A549 (cell line): Measurements from ENCODE around the gene CHST6. TPM values are rescaled to one million over a fixed set of nuclear protein-coding genes. Genes with fewer than 3 reads are reported as not detected.

Experiments used
- ATAC-seq, 2 experiments: fragments of 200-7000 bp in 1 of 2; fragments of >200 bp in 1 of 2; cut with Nextera tagmentation in 1 of 2; cut with Tn5 transposase in 1 of 2; 3 replicates each; pipeline versions ENCODE4 v1.8.0 to v1.9.1; 2018 to 2020; ENCODE audit warnings: mild to moderate bottlenecking in 1 of 2, moderate library complexity in 1 of 2
- CTCF ChIA-PET: fragments of 300-600 bp; sonication (Branson Sonifier 250); formaldehyde crosslinking; extraction: SDS; loops from one replicate; lab custom pipeline; 2021; ENCODE audit warnings: antibody characterized with exemption, inconsistent platforms; lab: Yijun Ruan, JAX
- POLR2A ChIA-PET: fragments of 350-600 bp; formaldehyde crosslinking; extraction: SDS; loops from one replicate; lab custom pipeline; 2021; ENCODE audit warnings: antibody characterized with exemption, inconsistent platforms; lab: Yijun Ruan, JAX
- DNase-seq, 2 experiments: peaks; one replicate each; pipeline versions ENCODE4 v3.0.0 to v3.0.0-alpha.2; 2011 to 2016; ENCODE audit warnings: low read depth in 1 of 2, low spot score in 1 of 2
- FAIRE-seq: peaks from 2 replicates; lab custom pipeline; 2011; peaks lifted over from hg19 to GRCh38; lab: Jason Lieb, UNC
- H3K27ac ChIP-seq, 2 experiments: fragments of >200 bp; sonication (Bioruptor Twin); formaldehyde crosslinking; 3 replicates each; pipeline ENCODE4 v1.5.1; 2016 to 2017
- H3K4me1 ChIP-seq: fragments of >200 bp; sonication (Bioruptor Twin); formaldehyde crosslinking; 3 replicates; pipeline ENCODE4 v1.6.1; 2016
- H3K4me2 ChIP-seq: fragments of >200 bp; sonication (Bioruptor Twin); formaldehyde crosslinking; 3 replicates; pipeline ENCODE4 v1.6.1; 2016
- H3K4me3 ChIP-seq: fragments of >200 bp; sonication (Bioruptor Twin); formaldehyde crosslinking; 3 replicates; pipeline ENCODE4 v1.5.1; 2016
- H3K9me3 ChIP-seq: fragments of >200 bp; sonication (Bioruptor Twin); formaldehyde crosslinking; 3 replicates; pipeline ENCODE4 v1.6.1; 2016
- CEBPB ChIP-seq, 2 experiments: fragments of >200 bp in 1 of 2; sonication (Bioruptor Twin) in 1 of 2; formaldehyde crosslinking in 1 of 2; IDR thresholded peaks; 2 replicates each; pipeline ENCODE4 v1.6.1; 2012 to 2016
- CHD2 ChIP-seq: fragments of 150-350 bp; IDR thresholded peaks from 2 replicates; pipeline ENCODE4 v1.6.1; 2014; ENCODE audit warnings: low read length; ENCODE audit not compliant: partially characterized antibody
- EHF ChIP-seq: fragments of 250-450 bp; sonication (Bioruptor Pico); IDR thresholded peaks from 2 replicates; pipeline ENCODE4 v1.5.0; 2020; ENCODE audit warnings: mild to moderate bottlenecking
- FOSL2 ChIP-seq, 2 experiments: fragments of 450-650 bp in 1 of 2; fragments of >200 bp in 1 of 2; sonication (Bioruptor Twin) in 1 of 2; formaldehyde crosslinking; IDR thresholded peaks; 2 replicates each; pipeline versions ENCODE4 v1.5.0 to v1.6.1; 2016 to 2020; ENCODE audit warnings: mild to moderate bottlenecking in 1 of 2, moderate library complexity in 1 of 2
- FOXS1 ChIP-seq: fragments of 250-450 bp; sonication (Bioruptor Pico); IDR thresholded peaks from 2 replicates; pipeline ENCODE4 v1.5.0; 2020; ENCODE audit warnings: mild to moderate bottlenecking, moderate library complexity
- GATA3 ChIP-seq: IDR thresholded peaks from 2 replicates; pipeline ENCODE4 v1.6.1; 2012; ENCODE audit warnings: borderline replicate concordance
- HDAC2 ChIP-seq: fragments of 200-600 bp; sonication (generic); IDR thresholded peaks from 2 replicates; pipeline ENCODE4 v1.6.1; 2016
- HEYL ChIP-seq: fragments of 250-450 bp; sonication (Bioruptor Pico); IDR thresholded peaks from 2 replicates; pipeline ENCODE4 v1.8.0; 2021; ENCODE audit warnings: mild to moderate bottlenecking, moderate library complexity
- HOXB13 ChIP-seq: fragments of 250-450 bp; sonication (Bioruptor Pico); IDR thresholded peaks from 2 replicates; pipeline ENCODE4 v1.5.0; 2020; ENCODE audit warnings: low read depth, mild to moderate bottlenecking, moderate library complexity
- JUN ChIP-seq, 2 experiments: fragments of >200 bp; sonication (Bioruptor Twin); formaldehyde crosslinking; IDR thresholded peaks; 2 replicates in 1 of 2; 3 replicates in 1 of 2; pipeline ENCODE4 v1.6.1; 2016 to 2017
- KDM5A ChIP-seq: fragments of 200-600 bp; sonication (generic); IDR thresholded peaks from 2 replicates; pipeline ENCODE4 v1.6.1; 2016; ENCODE audit warnings: antibody characterized with exemption, mild to moderate bottlenecking
- MAFK ChIP-seq: fragments of 450-650 bp; IDR thresholded peaks from 2 replicates; pipeline ENCODE4 v1.6.1; 2014; ENCODE audit not compliant: partially characterized antibody
- POLR2AphosphoS2 ChIP-seq: conservative IDR thresholded peaks from 2 replicates; pipeline ENCODE4 v1.6.1; 2012; ENCODE audit warnings: low read length, improper control_type of control experiment, inconsistent platforms
- RAD21 ChIP-seq, 2 experiments: fragments of >200 bp in 1 of 2; sonication (Bioruptor Twin) in 1 of 2; formaldehyde crosslinking in 1 of 2; IDR thresholded peaks in 1 of 2; conservative IDR thresholded peaks in 1 of 2; 2 replicates in 1 of 2; 3 replicates in 1 of 2; pipeline ENCODE4 v1.6.1; 2012 to 2018; ENCODE audit warnings: inconsistent platforms in 1 of 2
- RARB ChIP-seq: fragments of 250-450 bp; sonication (Bioruptor Pico); IDR thresholded peaks from 2 replicates; pipeline ENCODE4 v1.8.0; 2021; ENCODE audit warnings: mild to moderate bottlenecking, moderate library complexity
- RCOR1 ChIP-seq: fragments of 150-350 bp; IDR thresholded peaks from 2 replicates; pipeline ENCODE4 v1.6.1; 2014; ENCODE audit warnings: antibody characterized with exemption, low read length, low read depth
- RNF2 ChIP-seq: fragments of 200-600 bp; sonication (generic); IDR thresholded peaks from 2 replicates; pipeline ENCODE4 v1.6.1; 2016; ENCODE audit warnings: low read depth, mild to moderate bottlenecking, antibody characterized with exemption, moderate library complexity, borderline replicate concordance
- SREBF2 ChIP-seq: fragments of 450-650 bp; IDR thresholded peaks from 2 replicates; pipeline ENCODE4 v1.6.1; 2014; ENCODE audit warnings: mild to moderate bottlenecking, moderate library complexity
- WGBS: methylation state at CpG from one replicate; pipeline ENCODE4 v1.1.6; 2017; ENCODE audit errors: missing lambda C conversion rate; 5-methylcytosine and 5-hydroxymethylcytosine counted together
- polyA plus RNA-seq, 4 experiments: library from polyadenylated mRNA; depleted of rRNA in 3 of 4; stranded (reverse); fragments of >200 nt; fragmentation: RNase III in 1 of 4; extraction: RNeasy Plus Mini Kit Qiagen cat#74134 plus additional on column Dnase treatment in 1 of 4; gene quantifications; 2 replicates in 3 of 4; 3 replicates in 1 of 4; pipeline ENCODE4 v1.2.3, GENCODE V29; 2011 to 2017
- TF ChIP-seq, protein P1 (sequence below): fragments of 250-450 bp; sonication (Bioruptor Pico); IDR thresholded peaks from 2 replicates; pipeline ENCODE4 v1.5.0; 2021; ENCODE audit warnings: mild to moderate bottlenecking, moderate library complexity, borderline replicate concordance
- TF ChIP-seq, protein P2 (sequence below): IDR thresholded peaks from 2 replicates; pipeline ENCODE4 v1.6.1; 2012; ENCODE audit warnings: low read depth, borderline replicate concordance
- TF ChIP-seq, protein P3 (sequence below): IDR thresholded peaks from 2 replicates; pipeline ENCODE4 v1.6.1; 2012
- TF ChIP-seq, protein P4 (sequence below): fragments of 450-650 bp; IDR thresholded peaks from 2 replicates; pipeline ENCODE4 v1.6.1; 2014; ENCODE audit warnings: antibody characterized with exemption
- TF ChIP-seq, protein P5 (sequence below): fragments of 150-350 bp; IDR thresholded peaks from 2 replicates; pipeline ENCODE4 v1.6.1; 2014; ENCODE audit warnings: low read depth, mild to moderate bottlenecking, low read length

Gene CHST6
- polyA plus RNA-seq, 2 of the 4 experiments (the other 2 are of a cell fraction), result 0.37 to 0.74 TPM

DNA sequence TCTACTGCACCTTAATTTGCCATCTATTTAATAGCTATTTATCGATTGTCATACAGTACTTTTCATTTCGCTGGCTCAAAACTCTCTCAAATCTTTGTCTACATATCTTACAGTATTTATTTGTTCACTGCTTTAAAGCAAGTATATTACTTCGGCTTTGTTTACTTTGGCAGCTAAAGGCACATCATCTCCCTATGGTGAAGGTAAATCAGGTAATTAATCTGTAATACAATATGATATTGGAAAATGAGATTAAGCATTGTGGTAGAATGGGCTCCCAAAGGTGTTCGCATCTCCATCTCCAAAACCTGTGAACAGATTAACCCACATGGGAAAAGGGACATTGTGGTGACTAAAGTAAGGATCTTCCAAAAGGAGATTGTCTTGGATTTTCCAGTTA lies 37.2 kb downstream of the CHST6 start:
- 85% methylated on average over 4 of the region's 4 CpGs for WGBS
- TF ChIP-seq JUN (IDR thresholded peaks at IDR 0.05) (no peak), HDAC2 (no peak), CEBPB (IDR thresholded peaks at IDR 0.05) (no peak)
- TF ChIP-seq, protein P1, sequence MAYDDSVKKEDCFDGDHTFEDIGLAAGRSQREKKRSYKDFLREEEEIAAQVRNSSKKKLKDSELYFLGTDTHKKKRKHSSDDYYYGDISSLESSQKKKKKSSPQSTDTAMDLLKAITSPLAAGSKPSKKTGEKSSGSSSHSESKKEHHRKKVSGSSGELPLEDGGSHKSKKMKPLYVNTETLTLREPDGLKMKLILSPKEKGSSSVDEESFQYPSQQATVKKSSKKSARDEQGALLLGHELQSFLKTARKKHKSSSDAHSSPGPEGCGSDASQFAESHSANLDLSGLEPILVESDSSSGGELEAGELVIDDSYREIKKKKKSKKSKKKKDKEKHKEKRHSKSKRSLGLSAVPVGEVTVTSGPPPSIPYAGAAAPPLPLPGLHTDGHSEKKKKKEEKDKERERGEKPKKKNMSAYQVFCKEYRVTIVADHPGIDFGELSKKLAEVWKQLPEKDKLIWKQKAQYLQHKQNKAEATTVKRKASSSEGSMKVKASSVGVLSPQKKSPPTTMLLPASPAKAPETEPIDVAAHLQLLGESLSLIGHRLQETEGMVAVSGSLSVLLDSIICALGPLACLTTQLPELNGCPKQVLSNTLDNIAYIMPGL (CRISPR knock-in tag), result no peak
- Histone ChIP-seq H3K4me2 (no peak overlapping the region), H3K27ac (no peak overlapping the region), H3K9me3 (no peaks in the 10 kb centered on the region), H3K4me1 (peaks cover 20% of the 10 kb centered on the region; the same call in 2 of the 3 replicates), H3K4me3 (no peak overlapping the region)
- no peak for FAIRE-seq
- ChIA-PET POLR2A (interaction anchor here (1.5 kb wide), 1 partner anchor 23 kb away, joined by 3 read pairs; no protein-coding TSS in a partner anchor), CTCF (interaction anchor here (0.9 to 2.7 kb wide), 6 partner anchors 11 to 266 kb away, joined by 3 to 10 read pairs (median 4); no protein-coding TSS in a partner anchor)
- DNase-seq, result no peak
- no peak for ATAC-seq

DNA sequence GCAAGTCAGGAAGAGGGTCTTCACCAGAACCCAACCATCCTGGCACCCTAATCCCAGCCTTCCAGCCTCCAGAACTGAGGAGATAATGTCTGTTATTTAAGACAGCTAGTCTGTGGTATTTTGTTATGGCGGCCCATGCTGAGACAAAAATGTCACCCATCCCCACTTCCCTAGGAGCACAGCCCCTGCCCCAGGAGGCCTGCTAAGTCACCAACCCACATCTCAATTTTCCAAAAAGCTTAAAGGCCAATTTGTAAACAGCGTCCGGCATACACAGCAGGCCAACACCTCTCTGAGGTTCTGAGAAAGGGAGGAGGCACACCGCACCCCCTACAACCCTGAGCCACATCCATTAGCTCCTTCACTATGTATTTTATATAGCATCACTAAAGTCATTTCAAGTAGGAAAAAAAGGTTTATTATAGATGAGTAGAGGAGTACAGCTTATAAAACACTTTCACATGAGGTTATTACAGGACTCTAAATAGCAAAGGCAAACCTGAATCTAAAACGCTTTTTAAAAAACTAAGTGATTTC lies 37.7 kb downstream of the CHST6 start:
- FAIRE-seq (no peak), DNase-seq (no peak), ATAC-seq (no peak)
- H3K27ac ChIP-seq, result no peak overlapping the region
- no peak overlapping the region for H3K4me2 ChIP-seq
- TF ChIP-seq RAD21 (conservative IDR thresholded peaks at IDR 0.05 in 1 of 2, IDR thresholded peaks at IDR 0.05 in 1 of 2), result no peak
- no peak for TF ChIP-seq RNF2
- TF ChIP-seq HOXB13, result no peak
- no peak for TF ChIP-seq RARB (CRISPR knock-in tag)
- TF ChIP-seq HEYL (CRISPR knock-in tag), result no peak
- no peak for TF ChIP-seq MAFK
- TF ChIP-seq, protein P2, sequence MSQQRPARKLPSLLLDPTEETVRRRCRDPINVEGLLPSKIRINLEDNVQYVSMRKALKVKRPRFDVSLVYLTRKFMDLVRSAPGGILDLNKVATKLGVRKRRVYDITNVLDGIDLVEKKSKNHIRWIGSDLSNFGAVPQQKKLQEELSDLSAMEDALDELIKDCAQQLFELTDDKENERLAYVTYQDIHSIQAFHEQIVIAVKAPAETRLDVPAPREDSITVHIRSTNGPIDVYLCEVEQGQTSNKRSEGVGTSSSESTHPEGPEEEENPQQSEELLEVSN, result no peak
- no peak for TF ChIP-seq POLR2AphosphoS2
- TF ChIP-seq EHF, result no peak
- TF ChIP-seq, protein P3, sequence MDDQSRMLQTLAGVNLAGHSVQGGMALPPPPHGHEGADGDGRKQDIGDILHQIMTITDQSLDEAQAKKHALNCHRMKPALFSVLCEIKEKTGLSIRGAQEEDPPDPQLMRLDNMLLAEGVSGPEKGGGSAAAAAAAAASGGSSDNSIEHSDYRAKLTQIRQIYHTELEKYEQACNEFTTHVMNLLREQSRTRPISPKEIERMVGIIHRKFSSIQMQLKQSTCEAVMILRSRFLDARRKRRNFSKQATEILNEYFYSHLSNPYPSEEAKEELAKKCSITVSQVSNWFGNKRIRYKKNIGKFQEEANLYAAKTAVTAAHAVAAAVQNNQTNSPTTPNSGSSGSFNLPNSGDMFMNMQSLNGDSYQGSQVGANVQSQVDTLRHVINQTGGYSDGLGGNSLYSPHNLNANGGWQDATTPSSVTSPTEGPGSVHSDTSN, result no peak
- no peak for TF ChIP-seq RCOR1
- no peak for TF ChIP-seq FOSL2 (IDR thresholded peaks at IDR 0.05)
- no peak for TF ChIP-seq FOSL2 (CRISPR knock-in tag; IDR thresholded peaks at IDR 0.05)
- no peak for TF ChIP-seq GATA3
- H3K4me1 ChIP-seq, result peaks cover 16% of the 10 kb centered on the region; the same call in 2 of the 3 replicates
- ChIA-PET POLR2A (no interaction called here), CTCF (interaction anchor here (0.7 to 4.8 kb wide), 7 partner anchors 8 to 266 kb away, joined by 3 to 37 read pairs (median 4); partner anchors contain the start of gene TMEM170A)
- 95% methylated on average over 5 of the region's 5 CpGs for whole genome bisulfite sequencing
- no peak overlapping the region for H3K4me3 ChIP-seq
- no peaks in the 10 kb centered on the region for H3K9me3 ChIP-seq

DNA sequence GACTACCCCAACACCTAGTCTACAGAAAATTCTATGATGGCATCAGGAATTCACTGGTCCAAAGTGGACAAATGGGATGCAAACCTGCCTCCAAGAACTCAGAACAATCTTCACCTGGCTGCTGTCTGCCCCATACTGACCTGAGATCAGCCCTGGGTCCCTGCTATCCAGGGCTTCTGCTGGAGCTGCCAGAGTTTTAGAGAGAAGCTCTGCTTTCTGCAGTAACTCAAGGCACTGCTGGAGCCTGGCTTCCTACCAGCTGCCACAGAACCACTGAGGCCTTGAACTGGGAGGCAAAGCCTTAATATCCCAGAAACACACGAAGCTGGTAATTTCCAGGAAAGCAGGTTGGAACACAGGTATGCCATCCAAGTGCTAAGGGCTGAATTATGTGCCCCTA lies 38.3 kb downstream of the CHST6 start:
- CTCF ChIA-PET, result interaction anchor here (0.7 to 4.8 kb wide), 6 partner anchors 9 to 265 kb away, joined by 3 to 37 read pairs (median 4); partner anchors contain the start of gene TMEM170A
- POLR2A ChIA-PET, result interaction anchor here (0.8 kb wide), 1 partner anchor 36 kb away, joined by 4 read pairs; no protein-coding TSS in a partner anchor
- Histone ChIP-seq H3K9me3 (no peaks in the 10 kb centered on the region), H3K4me3 (no peak overlapping the region), H3K27ac (no peak overlapping the region), H3K4me2 (no peak overlapping the region), H3K4me1 (peaks cover 10% of the 10 kb centered on the region; the same call in 2 of the 3 replicates)
- FAIRE-seq (no peak), DNase-seq (no peak), ATAC-seq (no peak; a peak in 1 of 6 replicates)
- 86% methylated on average over 1 of the region's 1 CpG for WGBS
- TF ChIP-seq, protein P4, sequence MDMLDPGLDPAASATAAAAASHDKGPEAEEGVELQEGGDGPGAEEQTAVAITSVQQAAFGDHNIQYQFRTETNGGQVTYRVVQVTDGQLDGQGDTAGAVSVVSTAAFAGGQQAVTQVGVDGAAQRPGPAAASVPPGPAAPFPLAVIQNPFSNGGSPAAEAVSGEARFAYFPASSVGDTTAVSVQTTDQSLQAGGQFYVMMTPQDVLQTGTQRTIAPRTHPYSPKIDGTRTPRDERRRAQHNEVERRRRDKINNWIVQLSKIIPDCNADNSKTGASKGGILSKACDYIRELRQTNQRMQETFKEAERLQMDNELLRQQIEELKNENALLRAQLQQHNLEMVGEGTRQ, result no peak
- TF ChIP-seq, protein P1 (CRISPR knock-in tag), result no peak
- TF ChIP-seq SREBF2 (no peak), FOXS1 (CRISPR knock-in tag) (no peak), CHD2 (no peak), EHF (no peak), FOSL2 (IDR thresholded peaks at IDR 0.05) (no peak), FOSL2 (CRISPR knock-in tag; IDR thresholded peaks at IDR 0.05) (no peak), KDM5A (no peak), POLR2AphosphoS2 (no peak)
- TF ChIP-seq, protein P5, sequence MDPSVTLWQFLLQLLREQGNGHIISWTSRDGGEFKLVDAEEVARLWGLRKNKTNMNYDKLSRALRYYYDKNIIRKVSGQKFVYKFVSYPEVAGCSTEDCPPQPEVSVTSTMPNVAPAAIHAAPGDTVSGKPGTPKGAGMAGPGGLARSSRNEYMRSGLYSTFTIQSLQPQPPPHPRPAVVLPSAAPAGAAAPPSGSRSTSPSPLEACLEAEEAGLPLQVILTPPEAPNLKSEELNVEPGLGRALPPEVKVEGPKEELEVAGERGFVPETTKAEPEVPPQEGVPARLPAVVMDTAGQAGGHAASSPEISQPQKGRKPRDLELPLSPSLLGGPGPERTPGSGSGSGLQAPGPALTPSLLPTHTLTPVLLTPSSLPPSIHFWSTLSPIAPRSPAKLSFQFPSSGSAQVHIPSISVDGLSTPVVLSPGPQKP, result no peak
- TF ChIP-seq, protein P3, result no peak
